Measurements from ENCODE around the gene ITGB6.
A peak's percentile ranks its signal among the peaks of the same experiment; 100 is the strongest.

The ITGB6 gene

GRCh38 chr2:160111951-160112798 lies 87.9 kb downstream of the ITGB6 start:
- Histone ChIP-seq H3K4me3 (ENCODE audit: insufficient read depth in 1 of 2, low read depth in 1 of 2, low read length in 2 of 2) (no peak overlapping the region), H3K9ac (ENCODE audit: low read length) (no peak overlapping the region), H3K27me3 (ENCODE audit: control insufficient read depth in 1 of 2, insufficient read depth in 1 of 2, low read length in 2 of 2) (no peaks in the 10 kb centered on the region), H2BK120ac (ENCODE audit: low read depth, low read length) (no peak overlapping the region), H3K18ac (ENCODE audit: low read depth in 1 of 2, low read length in 2 of 2) (no peak overlapping the region), H3K36me3 (ENCODE audit: control insufficient read depth in 1 of 2, insufficient read depth in 2 of 2, low read depth in 1 of 2, low read length in 2 of 2) (no peaks in the 10 kb centered on the region), H3K4ac (ENCODE audit: low read depth in 1 of 2, low read length in 2 of 2) (no peak overlapping the region), H2AK5ac (ENCODE audit: low read length, severe bottlenecking) (no peak overlapping the region), H4K91ac (ENCODE audit: low read length) (no peak overlapping the region), H3K9me3 (ENCODE audit: control insufficient read depth, low read length) (no peaks in the 10 kb centered on the region), H3K79me1 (replicated peaks; ENCODE audit: low read length, poor library complexity, severe bottlenecking) (no peaks in the 10 kb centered on the region), H2BK5ac (ENCODE audit: low read depth, low read length, poor library complexity, severe bottlenecking) (no peak overlapping the region), H3K27ac (ENCODE audit: low read length, poor library complexity, severe bottlenecking) (no peak overlapping the region), H4K8ac (ENCODE audit: low read length) (no peak overlapping the region), H2BK12ac (ENCODE audit: low read length in 2 of 2) (no peak overlapping the region), H3K4me1 (ENCODE audit: control insufficient read depth, insufficient read depth, low read depth, low read length) (peaks cover 5% of the 10 kb centered on the region), H2AFZ (ENCODE audit: low read depth, low read length) (no peak overlapping the region), H3K23ac (ENCODE audit: low read length in 2 of 2) (no peak overlapping the region), H2BK15ac (ENCODE audit: low read depth, poor library complexity, severe bottlenecking) (no peak overlapping the region), H3K14ac (ENCODE audit: low read length in 2 of 2) (no peak overlapping the region), H3K4me2 (ENCODE audit: low read length, poor library complexity, severe bottlenecking) (no peak overlapping the region)
- WGBS, result 93% methylated on average over 7 of the region's 8 CpGs
- DNase-seq, result no peak

GRCh38 chr2:160110674-160111239 lies 89.3 kb downstream of the ITGB6 start:
- Histone ChIP-seq H3K18ac (ENCODE audit: low read depth in 1 of 2, low read length in 2 of 2) (peak overlapping the region in 1 of 2 experiments; percentile 34), H3K23ac (ENCODE audit: low read length in 2 of 2) (no peak overlapping the region), H4K8ac (ENCODE audit: low read length) (no peak overlapping the region), H3K9me3 (ENCODE audit: control insufficient read depth, low read length) (no peaks in the 10 kb centered on the region), H2BK5ac (ENCODE audit: low read depth, low read length, poor library complexity, severe bottlenecking) (peak overlapping the region; percentile 46), H2BK120ac (ENCODE audit: low read depth, low read length) (no peak overlapping the region), H2BK15ac (ENCODE audit: low read depth, poor library complexity, severe bottlenecking) (no peak overlapping the region), H3K4me2 (ENCODE audit: low read length, poor library complexity, severe bottlenecking) (no peak overlapping the region), H3K4ac (ENCODE audit: low read depth in 1 of 2, low read length in 2 of 2) (peak overlapping the region in 1 of 2 experiments; percentile 21), H3K36me3 (ENCODE audit: control insufficient read depth in 1 of 2, insufficient read depth in 2 of 2, low read depth in 1 of 2, low read length in 2 of 2) (no peaks in the 10 kb centered on the region), H3K4me1 (ENCODE audit: control insufficient read depth, insufficient read depth, low read depth, low read length) (peaks cover 5% of the 10 kb centered on the region), H3K4me3 (ENCODE audit: insufficient read depth in 1 of 2, low read depth in 1 of 2, low read length in 2 of 2) (no peak overlapping the region), H3K9ac (ENCODE audit: low read length) (peak overlapping the region; percentile 53), H3K79me1 (replicated peaks; ENCODE audit: low read length, poor library complexity, severe bottlenecking) (no peaks in the 10 kb centered on the region), H2AK5ac (ENCODE audit: low read length, severe bottlenecking) (peak overlapping the region; percentile 40), H2BK12ac (ENCODE audit: low read length in 2 of 2) (peak overlapping the region; percentile 2 to 75), H3K27ac (ENCODE audit: low read length, poor library complexity, severe bottlenecking) (no peak overlapping the region), H3K27me3 (ENCODE audit: control insufficient read depth in 1 of 2, insufficient read depth in 1 of 2, low read length in 2 of 2) (no peaks in the 10 kb centered on the region), H2AFZ (ENCODE audit: low read depth, low read length) (no peak overlapping the region), H4K91ac (ENCODE audit: low read length) (no peak overlapping the region), H3K14ac (ENCODE audit: low read length in 2 of 2) (no peak overlapping the region)
- no peak for DNase-seq
- WGBS, result 89% methylated on average over 5 of the region's 7 CpGs

- H2BK15ac ChIP-seq (ENCODE audit: low read depth, poor library complexity, severe bottlenecking), result no peak overlapping the region
- H3K4ac ChIP-seq (ENCODE audit: low read depth in 1 of 2, low read length in 2 of 2), result peak overlapping the region in 1 of 2 experiments; percentile 35
- H3K14ac ChIP-seq (ENCODE audit: low read length in 2 of 2), result no peak overlapping the region
- peak; percentile 78 for DNase-seq
- H2BK5ac ChIP-seq (ENCODE audit: low read depth, low read length, poor library complexity, severe bottlenecking), result peak overlapping the region; percentile 46
- no peak overlapping the region for H4K8ac ChIP-seq (ENCODE audit: low read length)
- H3K4me3 ChIP-seq (ENCODE audit: insufficient read depth in 1 of 2, low read depth in 1 of 2, low read length in 2 of 2), result no peak overlapping the region
- H2BK120ac ChIP-seq (ENCODE audit: low read depth, low read length), result no peak overlapping the region
- H2AFZ ChIP-seq (ENCODE audit: low read depth, low read length), result no peak overlapping the region
- H3K4me1 ChIP-seq (ENCODE audit: control insufficient read depth, insufficient read depth, low read depth, low read length), result peaks cover 5% of the 10 kb centered on the region
- H3K79me1 ChIP-seq (replicated peaks; ENCODE audit: low read length, poor library complexity, severe bottlenecking), result no peaks in the 10 kb centered on the region
- H3K9me3 ChIP-seq (ENCODE audit: control insufficient read depth, low read length), result no peaks in the 10 kb centered on the region
- no peak overlapping the region for H3K4me2 ChIP-seq (ENCODE audit: low read length, poor library complexity, severe bottlenecking)
- no peak overlapping the region for H4K91ac ChIP-seq (ENCODE audit: low read length)
- H3K23ac ChIP-seq (ENCODE audit: low read length in 2 of 2), result no peak overlapping the region
- no peaks in the 10 kb centered on the region for H3K27me3 ChIP-seq (ENCODE audit: control insufficient read depth in 1 of 2, insufficient read depth in 1 of 2, low read length in 2 of 2)
- peak overlapping the region; percentile 40 for H2AK5ac ChIP-seq (ENCODE audit: low read length, severe bottlenecking)
- H3K27ac ChIP-seq (ENCODE audit: low read length, poor library complexity, severe bottlenecking), result peak overlapping the region; percentile 28
- H3K9ac ChIP-seq (ENCODE audit: low read length), result peak overlapping the region; percentile 53
- no peaks in the 10 kb centered on the region for H3K36me3 ChIP-seq (ENCODE audit: control insufficient read depth in 1 of 2, insufficient read depth in 2 of 2, low read depth in 1 of 2, low read length in 2 of 2)
- H3K18ac ChIP-seq (ENCODE audit: low read depth in 1 of 2, low read length in 2 of 2), result peak overlapping the region in 1 of 2 experiments; percentile 34
- peak overlapping the region in 1 of 2 experiments; percentile 2 for H2BK12ac ChIP-seq (ENCODE audit: low read length in 2 of 2)
- WGBS, result 62% methylated on average over 4 of the region's 8 CpGs
Observed at GRCh38 chr2:160109939-160110673, 90.0 kb downstream of the ITGB6 start.

- H3K9me3 ChIP-seq (ENCODE audit: control insufficient read depth, low read length), result no peaks in the 10 kb centered on the region
- WGBS, result 99% methylated on average over 3 of the region's 3 CpGs
- H3K27ac ChIP-seq (ENCODE audit: low read length, poor library complexity, severe bottlenecking), result no peak overlapping the region
Observed at GRCh38 chr2:160109243-160109642, 90.8 kb downstream of the ITGB6 start.

More at GRCh38 chr2:160109243-160109642, 90.8 kb downstream of the ITGB6 start:
- Histone ChIP-seq H3K4ac (ENCODE audit: low read depth in 1 of 2, low read length in 2 of 2) (no peak overlapping the region), H2BK5ac (ENCODE audit: low read depth, low read length, poor library complexity, severe bottlenecking) (no peak overlapping the region), H3K4me3 (ENCODE audit: insufficient read depth in 1 of 2, low read depth in 1 of 2, low read length in 2 of 2) (no peak overlapping the region), H4K91ac (ENCODE audit: low read length) (no peak overlapping the region), H3K27me3 (ENCODE audit: control insufficient read depth in 1 of 2, insufficient read depth in 1 of 2, low read length in 2 of 2) (no peaks in the 10 kb centered on the region), H2BK15ac (ENCODE audit: low read depth, poor library complexity, severe bottlenecking) (no peak overlapping the region), H2BK120ac (ENCODE audit: low read depth, low read length) (no peak overlapping the region), H3K14ac (ENCODE audit: low read length in 2 of 2) (no peak overlapping the region), H2AK5ac (ENCODE audit: low read length, severe bottlenecking) (no peak overlapping the region), H3K79me1 (replicated peaks; ENCODE audit: low read length, poor library complexity, severe bottlenecking) (no peaks in the 10 kb centered on the region), H3K23ac (ENCODE audit: low read length in 2 of 2) (no peak overlapping the region), H3K4me1 (ENCODE audit: control insufficient read depth, insufficient read depth, low read depth, low read length) (peaks cover 5% of the 10 kb centered on the region), H2AFZ (ENCODE audit: low read depth, low read length) (no peak overlapping the region), H2BK12ac (ENCODE audit: low read length in 2 of 2) (no peak overlapping the region), H3K18ac (ENCODE audit: low read depth in 1 of 2, low read length in 2 of 2) (no peak overlapping the region), H3K36me3 (ENCODE audit: control insufficient read depth in 1 of 2, insufficient read depth in 2 of 2, low read depth in 1 of 2, low read length in 2 of 2) (no peaks in the 10 kb centered on the region), H3K9ac (ENCODE audit: low read length) (no peak overlapping the region), H3K4me2 (ENCODE audit: low read length, poor library complexity, severe bottlenecking) (no peak overlapping the region), H4K8ac (ENCODE audit: low read length) (no peak overlapping the region)
- DNase-seq, result no peak
